Right hindlimb (tissue), 1 donor: ENCODE data around the gene COL15A1.

Experiments used
- DNase-seq: peaks from one replicate; pipeline ENCODE4 v3.0.0-alpha.2; 2018

Gene COL15A1

DNA sequence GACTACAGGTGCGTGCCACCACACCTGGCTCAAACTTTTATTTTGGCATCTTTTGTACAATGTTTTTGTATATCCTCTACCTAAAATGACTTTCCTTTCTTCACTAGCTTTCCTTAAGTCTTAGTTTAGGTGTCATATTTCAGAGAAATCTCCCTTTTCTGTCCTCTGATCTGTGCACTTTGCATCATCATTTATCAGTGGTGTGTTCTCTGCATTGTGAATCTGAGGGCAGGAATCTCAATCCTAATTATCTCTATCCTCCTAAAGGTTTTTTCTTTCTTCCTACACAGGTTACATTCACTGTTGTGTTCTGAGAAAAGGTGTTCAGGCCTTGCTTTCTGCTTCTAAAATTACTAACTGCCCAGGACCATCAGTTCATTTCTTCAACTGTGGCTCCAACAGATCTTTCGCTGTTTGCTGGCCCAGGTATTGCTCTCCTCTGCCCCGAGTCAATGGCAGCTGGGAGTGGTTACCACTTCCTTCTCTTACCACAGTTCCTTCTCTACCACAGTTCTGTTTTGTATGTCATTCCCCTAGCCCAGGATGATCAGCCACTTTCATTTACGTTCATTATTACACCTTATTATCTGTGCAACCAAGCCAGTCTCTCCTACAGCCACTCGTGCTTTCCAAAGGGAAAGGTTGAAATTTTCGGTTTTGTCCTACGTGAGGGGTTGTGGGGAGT lies 175.2 kb downstream of the COL15A1 start:
- no peak for DNase-seq

GRCh38 chr9:99119976-99120655 lies 176.4 kb downstream of the COL15A1 start:
- DNase-seq, result no peak
